MG63 (cell line): ENCODE data around the gene SFI1. TPM values are rescaled to one million over a fixed set of nuclear protein-coding genes. Genes with fewer than 3 reads are reported as not detected.
"Not testable (repeated sequence)": the region's sequence is repeated elsewhere in the genome, so short reads cannot be mapped to it uniquely, and the experiment has no call there.

Experiments used
- DNase-seq: peaks from one replicate; pipeline ENCODE4 v3.0.0-alpha.2; 2020
- H3K27me3 ChIP-seq: fragments of 250-450 bp; sonication (Bioruptor Pico); 2 replicates; pipeline ENCODE4 v1.5.1; 2020; ENCODE audit warnings: mild to moderate bottlenecking, moderate library complexity
- H3K36me3 ChIP-seq: fragments of 250-450 bp; sonication (Bioruptor Pico); 2 replicates; pipeline ENCODE4 v1.5.1; 2020; ENCODE audit warnings: mild to moderate bottlenecking, moderate library complexity
- H3K4me3 ChIP-seq: fragments of 250-450 bp; sonication (Bioruptor Pico); 2 replicates; pipeline ENCODE4 v1.5.1; 2020; ENCODE audit warnings: mild to moderate bottlenecking, moderate library complexity
- H3K9me3 ChIP-seq: fragments of 250-450 bp; sonication (Bioruptor Pico); 2 replicates; pipeline ENCODE4 v1.5.1; 2020; ENCODE audit warnings: mild to moderate bottlenecking, moderate library complexity
- total RNA-seq: library from RNA; depleted of rRNA; stranded (reverse); fragments of >200 nt; shearing (Covaris generic); gene quantifications from 2 replicates; pipeline ENCODE4 v1.2.3, GENCODE V29; 2014; ENCODE audit warnings: low replicate concordance

SFI1 gene
- total RNA-seq, 1 experiment from 2014 or later: 10.7 TPM

GRCh38 chr22:31488346-31488883, 7.9 kb upstream of the SFI1 start:
- Histone ChIP-seq H3K9me3 (no peaks in the 10 kb centered on the region), H3K27me3 (no peaks in the 10 kb centered on the region), H3K4me3 (peak overlapping the region; percentile 86), H3K36me3 (peaks cover 52% of the 10 kb centered on the region)
- DNase-seq: no peak

- H3K9me3 ChIP-seq: no peaks in the 10 kb centered on the region
- H3K4me3 ChIP-seq: peak overlapping the region; percentile 86
- H3K36me3 ChIP-seq: peaks cover 45% of the 10 kb centered on the region
- no peaks in the 10 kb centered on the region for H3K27me3 ChIP-seq
- DNase-seq: peak; percentile 30
Measured at GRCh38 chr22:31488988-31489617, 7.2 kb upstream of the SFI1 start.

- no peaks in the 10 kb centered on the region for H3K9me3 ChIP-seq
- no peaks in the 10 kb centered on the region for H3K27me3 ChIP-seq
- peak; percentile 88 for DNase-seq
- H3K36me3 ChIP-seq: peaks cover 39% of the 10 kb centered on the region
- H3K4me3 ChIP-seq: peak within 1 kb of the TSS; percentile 86
Measured at GRCh38 chr22:31489632-31490495, 6.5 kb upstream of the SFI1 start, which contains the start of gene EIF4ENIF1. EIF4ENIF1 (minus strand) TSS chr22:31489842; CDS start chr22:31488718, 1,124 bp downstream.

GRCh38 chr22:31490496-31490925, 5.8 kb upstream of the SFI1 start:
- peak overlapping the region; percentile 86 for H3K4me3 ChIP-seq
- H3K36me3 ChIP-seq: peaks cover 32% of the 10 kb centered on the region
- peak; percentile 52 for DNase-seq

GRCh38 chr22:31491218-31491962, 4.9 kb upstream of the SFI1 start:
- Histone ChIP-seq H3K36me3 (peaks cover 25% of the 10 kb centered on the region), H3K4me3 (peak overlapping the region; percentile 86), H3K9me3 (no peaks in the 10 kb centered on the region), H3K27me3 (no peaks in the 10 kb centered on the region)
- DNase-seq: no peak

More at GRCh38 chr22:31490496-31490925, 5.8 kb upstream of the SFI1 start:
- Histone ChIP-seq H3K9me3 (no peaks in the 10 kb centered on the region), H3K27me3 (no peaks in the 10 kb centered on the region)

- H3K4me3 ChIP-seq: no peak overlapping the region
- peaks cover 18% of the 10 kb centered on the region for H3K36me3 ChIP-seq
- DNase-seq: no peak
- H3K27me3 ChIP-seq: no peaks in the 10 kb centered on the region
- H3K9me3 ChIP-seq: peaks cover 1% of the 10 kb centered on the region
Measured at GRCh38 chr22:31492151-31492550, 4.2 kb upstream of the SFI1 start.

GRCh38 chr22:31493355-31493754, 3.0 kb upstream of the SFI1 start:
- H3K9me3 ChIP-seq: not testable (repeated sequence)

GRCh38 chr22:31495343-31495742, 993 bp upstream of the SFI1 start:
- Histone ChIP-seq H3K9me3 (peaks cover 4% of the 10 kb centered on the region), H3K27me3 (no peaks in the 10 kb centered on the region), H3K36me3 (peaks cover 16% of the 10 kb centered on the region), H3K4me3 (peak overlapping the region; percentile 63)
- no peak for DNase-seq

More at GRCh38 chr22:31493355-31493754, 3.0 kb upstream of the SFI1 start:
- not testable (repeated sequence) for H3K4me3 ChIP-seq, DNase-seq, H3K27me3 ChIP-seq
- H3K36me3 ChIP-seq: peaks cover 19% of the 10 kb centered on the region

- DNase-seq: peak; percentile 28
- Histone ChIP-seq H3K9me3 (peaks cover 4% of the 10 kb centered on the region), H3K4me3 (peak overlapping the region; percentile 63), H3K36me3 (peaks cover 16% of the 10 kb centered on the region), H3K27me3 (no peaks in the 10 kb centered on the region)
Measured at GRCh38 chr22:31496735-31497146, 405 bp downstream of the SFI1 start.

GRCh38 chr22:31497148-31497938, 1.0 kb downstream of the SFI1 start:
- DNase-seq: no peak
- Histone ChIP-seq H3K36me3 (peaks cover 16% of the 10 kb centered on the region), H3K27me3 (no peaks in the 10 kb centered on the region), H3K9me3 (peaks cover 4% of the 10 kb centered on the region), H3K4me3 (peak overlapping the region; percentile 63)

- H3K27me3 ChIP-seq: no peaks in the 10 kb centered on the region
- peaks cover 16% of the 10 kb centered on the region for H3K36me3 ChIP-seq
- DNase-seq: no peak
- H3K9me3 ChIP-seq: peaks cover 4% of the 10 kb centered on the region
- no peak overlapping the region for H3K4me3 ChIP-seq
Measured at GRCh38 chr22:31501738-31502137, 5.4 kb downstream of the SFI1 start.

- Histone ChIP-seq H3K27me3 (no peaks in the 10 kb centered on the region), H3K36me3 (peaks cover 8% of the 10 kb centered on the region), H3K9me3 (peaks cover 6% of the 10 kb centered on the region; the same call in 1 of the 2 replicates), H3K4me3 (no peak overlapping the region)
- no peak for DNase-seq
Measured at GRCh38 chr22:31503211-31503964, 7.1 kb downstream of the SFI1 start.

- H3K36me3 ChIP-seq: peaks cover 11% of the 10 kb centered on the region
- no peak for DNase-seq
- H3K9me3 ChIP-seq: peaks cover 6% of the 10 kb centered on the region; the same call in 1 of the 2 replicates
- H3K4me3 ChIP-seq: no peak overlapping the region
- H3K27me3 ChIP-seq: no peaks in the 10 kb centered on the region
Measured at GRCh38 chr22:31504282-31504681, 7.9 kb downstream of the SFI1 start.

- not testable (repeated sequence) for DNase-seq, H3K27me3 ChIP-seq, H3K4me3 ChIP-seq, H3K9me3 ChIP-seq
- peaks cover 21% of the 10 kb centered on the region for H3K36me3 ChIP-seq
Measured at GRCh38 chr22:31507517-31507916, 11.2 kb downstream of the SFI1 start.

GRCh38 chr22:31508536-31508935, 12.2 kb downstream of the SFI1 start:
- Histone ChIP-seq H3K27me3 (no peaks in the 10 kb centered on the region), H3K36me3 (peaks cover 21% of the 10 kb centered on the region), H3K4me3 (no peak overlapping the region), H3K9me3 (peaks cover 6% of the 10 kb centered on the region; the same call in 1 of the 2 replicates)
- DNase-seq: no peak
